GM19397 (cell line): ENCODE results near the gene ALOX15.
"Not testable (repeated sequence)": the region's sequence is repeated elsewhere in the genome, so short reads cannot be mapped to it uniquely, and the experiment has no call there.

Experiments
- ATAC-seq: cut with Tn5 transposase; IDR thresholded peaks from one replicate; pipeline ENCODE4 v1.9.1; 2021; ENCODE audit warnings: mild to moderate bottlenecking, moderate library complexity; ENCODE audit not compliant: unreplicated experiment

ALOX15 gene, protein sequence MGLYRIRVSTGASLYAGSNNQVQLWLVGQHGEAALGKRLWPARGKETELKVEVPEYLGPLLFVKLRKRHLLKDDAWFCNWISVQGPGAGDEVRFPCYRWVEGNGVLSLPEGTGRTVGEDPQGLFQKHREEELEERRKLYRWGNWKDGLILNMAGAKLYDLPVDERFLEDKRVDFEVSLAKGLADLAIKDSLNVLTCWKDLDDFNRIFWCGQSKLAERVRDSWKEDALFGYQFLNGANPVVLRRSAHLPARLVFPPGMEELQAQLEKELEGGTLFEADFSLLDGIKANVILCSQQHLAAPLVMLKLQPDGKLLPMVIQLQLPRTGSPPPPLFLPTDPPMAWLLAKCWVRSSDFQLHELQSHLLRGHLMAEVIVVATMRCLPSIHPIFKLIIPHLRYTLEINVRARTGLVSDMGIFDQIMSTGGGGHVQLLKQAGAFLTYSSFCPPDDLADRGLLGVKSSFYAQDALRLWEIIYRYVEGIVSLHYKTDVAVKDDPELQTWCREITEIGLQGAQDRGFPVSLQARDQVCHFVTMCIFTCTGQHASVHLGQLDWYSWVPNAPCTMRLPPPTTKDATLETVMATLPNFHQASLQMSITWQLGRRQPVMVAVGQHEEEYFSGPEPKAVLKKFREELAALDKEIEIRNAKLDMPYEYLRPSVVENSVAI

DNA sequence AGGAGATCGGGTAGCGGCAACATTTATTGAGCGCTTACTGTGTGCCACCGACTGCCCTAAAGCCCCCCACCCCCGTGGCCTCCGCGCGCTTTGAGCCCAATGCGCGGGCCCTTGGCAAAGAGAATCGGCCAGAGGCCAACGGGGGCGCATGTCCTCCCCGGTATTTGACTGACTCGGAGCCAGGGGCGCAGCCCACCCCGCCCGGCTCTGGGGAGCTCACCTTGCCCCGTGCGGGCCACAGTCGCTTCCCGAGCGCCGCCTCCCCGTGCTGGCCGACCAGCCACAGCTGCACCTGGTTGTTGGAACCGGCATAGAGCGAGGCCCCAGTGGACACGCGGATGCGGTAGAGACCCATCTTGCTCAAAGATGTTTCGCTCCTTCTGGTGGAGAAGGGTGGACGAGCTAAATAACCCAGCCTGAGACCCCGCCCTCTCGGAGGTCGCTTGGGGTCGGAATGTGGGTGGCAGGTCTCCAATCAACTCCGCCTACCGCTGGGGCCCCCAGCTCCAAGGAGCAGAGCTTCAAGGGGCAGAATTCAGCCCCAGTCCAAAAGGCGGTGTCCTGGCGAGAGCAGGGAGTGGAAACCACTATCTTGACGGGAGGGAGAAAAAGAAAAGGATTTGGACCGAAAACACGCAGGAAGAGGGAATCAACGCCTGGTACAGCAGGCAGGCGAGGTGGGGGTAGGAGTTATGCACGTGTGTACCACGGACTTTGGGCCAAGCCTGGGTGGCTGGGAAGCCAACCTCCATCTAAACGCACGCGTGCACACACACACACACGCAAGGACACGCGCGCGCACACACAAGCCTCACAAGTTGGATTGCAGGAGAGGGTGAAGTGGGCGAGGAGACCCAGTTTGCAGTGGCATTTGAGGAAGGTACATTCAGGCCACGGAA is at the start of gene ALOX15:
TSS of gene ALOX15 (minus strand) at position 382 of the 899 bp plus-strand sequence. CDS start at position 355, 27 bp downstream.
- no peak for ATAC-seq

DNA sequence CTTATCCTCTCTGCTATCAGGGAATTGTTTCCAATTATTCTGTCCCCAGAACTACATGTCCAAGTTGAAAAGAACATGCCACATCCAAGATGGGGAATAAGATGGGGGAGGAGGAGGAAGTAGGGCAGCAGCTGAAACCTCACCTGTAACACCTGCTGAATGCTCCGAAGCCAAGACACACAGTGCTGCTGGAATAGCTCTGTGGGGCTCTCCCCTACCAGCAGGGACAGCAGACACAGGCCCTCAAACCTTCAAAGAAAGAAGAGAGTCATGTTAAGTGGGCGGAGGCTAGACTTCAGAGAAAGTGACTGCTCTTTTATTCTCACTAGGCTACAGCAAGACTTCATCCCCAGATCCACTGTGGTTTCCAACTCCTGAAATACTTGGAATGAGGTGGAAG is 49.3 kb upstream of the ALOX15 start:
- ATAC-seq, result no peak

DNA sequence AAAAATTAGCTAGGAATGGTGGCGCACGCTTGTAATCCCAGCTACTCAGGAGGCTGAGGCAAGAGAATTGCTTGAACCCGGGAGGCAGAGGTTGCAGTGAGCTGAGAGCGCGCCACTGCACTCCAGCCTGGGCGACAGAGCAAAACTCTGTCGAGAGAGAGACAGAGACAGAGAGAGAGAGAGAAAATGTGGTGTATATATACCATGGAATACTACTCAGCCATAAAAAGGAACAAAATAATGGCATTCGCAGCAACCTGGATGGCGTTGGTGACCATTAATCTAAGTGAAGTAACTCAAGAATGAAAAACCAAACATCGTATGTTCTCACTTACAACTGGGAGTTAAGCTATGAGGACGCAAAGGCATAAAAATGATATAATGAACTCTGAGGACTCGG is 48.4 kb upstream of the ALOX15 start:
- not testable (repeated sequence) for ATAC-seq

DNA sequence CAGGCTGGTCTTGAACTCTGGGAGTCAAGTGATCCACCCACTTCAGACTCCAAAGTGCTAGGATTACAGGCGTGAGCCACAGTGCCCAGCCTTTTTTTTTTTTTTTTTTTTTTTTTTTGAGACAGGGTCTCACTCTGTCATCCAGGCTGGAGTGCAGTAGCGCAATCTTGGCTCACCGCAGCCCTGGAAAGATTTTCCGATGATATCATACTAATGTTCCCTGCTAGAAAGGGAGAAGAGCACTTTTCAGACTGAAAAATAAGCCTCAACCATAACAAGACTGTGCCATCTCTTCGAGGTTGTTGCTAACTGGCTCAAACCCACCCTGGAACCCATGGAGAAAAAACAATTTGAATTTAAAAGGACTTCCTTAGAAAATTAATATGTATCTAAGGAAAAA is 42.3 kb upstream of the ALOX15 start:
- ATAC-seq, result not testable (repeated sequence)

DNA sequence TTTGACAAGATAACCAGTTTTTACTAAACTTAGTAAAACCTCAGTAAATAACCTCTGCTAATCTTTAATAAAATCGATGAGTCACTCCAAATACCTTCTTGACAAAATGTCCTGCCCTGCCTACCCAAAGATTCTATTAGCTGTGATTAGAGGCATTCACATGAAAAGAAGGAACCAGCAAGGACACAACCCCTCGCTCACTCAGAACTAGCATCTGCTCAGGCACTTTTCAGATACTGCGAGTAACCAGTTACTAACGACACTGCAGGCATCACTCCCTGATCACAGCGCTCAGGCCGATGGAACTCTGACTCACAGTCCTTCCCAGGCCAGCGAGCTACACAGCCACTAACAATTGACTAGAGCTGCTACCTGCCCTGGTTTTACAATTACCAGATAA is 38.2 kb upstream of the ALOX15 start:
- ATAC-seq, result no peak

DNA sequence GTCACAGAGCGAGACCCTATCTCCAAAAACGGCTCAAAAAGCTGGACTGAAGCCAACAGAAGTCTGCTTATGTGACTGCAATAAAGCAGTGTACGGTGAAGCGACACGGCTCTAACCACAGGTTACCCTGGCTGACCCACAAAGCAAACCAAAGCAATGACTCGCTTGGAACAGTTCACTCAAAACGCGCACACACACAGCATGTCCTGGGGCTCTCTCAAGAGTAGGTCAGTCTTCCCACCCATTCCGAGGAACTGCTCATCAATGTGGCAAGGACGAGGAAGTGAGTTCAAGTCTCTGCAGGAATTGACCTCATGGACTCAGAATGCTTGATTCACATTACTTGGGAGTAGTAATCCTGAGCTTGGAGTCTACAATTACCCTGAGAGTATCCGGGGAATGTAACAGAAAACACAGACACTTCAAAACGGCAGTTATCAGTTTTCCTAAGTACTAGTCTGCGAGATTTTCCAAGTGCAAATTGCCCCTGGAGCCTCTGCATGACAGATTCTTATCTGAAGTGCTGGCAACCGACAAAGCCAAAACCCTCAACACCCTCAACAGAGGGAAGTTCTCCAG is 37.1 kb upstream of the ALOX15 start:
- ATAC-seq, result no peak

DNA sequence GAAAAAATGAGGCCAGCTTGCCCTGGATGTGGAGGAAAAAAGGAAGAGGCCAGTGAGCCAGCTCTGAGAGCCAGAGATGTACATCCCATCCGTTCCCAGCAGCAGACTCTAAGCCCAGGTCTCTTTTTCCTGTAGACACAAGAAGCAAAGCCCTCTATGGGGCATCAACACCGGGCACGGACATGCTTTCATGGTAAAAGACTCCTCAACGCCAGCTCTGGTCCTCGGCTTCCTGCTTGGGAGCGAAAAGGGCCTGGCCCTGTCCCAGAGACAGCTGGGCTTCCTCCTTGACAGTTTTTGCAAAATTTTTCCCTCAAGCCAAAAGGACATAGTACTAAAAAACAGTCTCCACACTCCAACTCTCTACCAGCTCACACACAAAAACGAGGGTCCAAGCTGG is 35.3 kb upstream of the ALOX15 start:
- no peak for ATAC-seq

DNA sequence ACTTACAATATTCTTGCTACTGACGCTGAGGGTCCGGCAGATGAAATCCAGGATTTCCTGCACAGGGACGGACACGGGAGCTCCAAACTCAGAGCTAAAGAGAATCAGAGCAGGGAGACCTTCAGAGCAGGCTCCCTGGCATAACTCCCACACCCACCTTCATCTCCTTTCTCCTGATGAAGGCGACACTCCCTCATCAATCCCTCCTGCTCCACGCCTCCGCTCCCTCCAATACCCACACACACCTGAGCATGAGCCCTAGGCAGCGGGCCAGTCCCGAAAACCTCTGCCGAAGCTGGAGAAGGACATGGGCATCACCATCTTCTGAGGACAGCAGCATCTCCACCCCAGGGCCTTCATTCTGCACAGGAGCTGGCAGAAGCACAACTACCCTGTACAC is 34.3 kb upstream of the ALOX15 start:
- ATAC-seq, result no peak

DNA sequence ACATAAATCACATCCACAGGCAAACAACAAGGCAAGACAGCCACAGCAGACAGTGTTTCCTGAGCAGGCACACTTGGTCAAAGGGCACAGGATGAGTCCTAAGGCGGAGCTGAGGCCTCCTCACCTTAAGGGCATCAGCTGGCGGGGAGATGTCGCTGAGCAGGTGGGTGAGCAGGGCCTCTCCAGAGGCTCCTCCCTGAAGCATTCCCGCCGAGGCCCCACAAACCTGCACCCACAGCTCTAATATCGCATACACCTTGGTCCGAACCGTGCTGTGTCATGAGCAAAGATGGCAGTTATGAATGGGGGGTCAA is 33.2 kb upstream of the ALOX15 start:
- no peak for ATAC-seq

DNA sequence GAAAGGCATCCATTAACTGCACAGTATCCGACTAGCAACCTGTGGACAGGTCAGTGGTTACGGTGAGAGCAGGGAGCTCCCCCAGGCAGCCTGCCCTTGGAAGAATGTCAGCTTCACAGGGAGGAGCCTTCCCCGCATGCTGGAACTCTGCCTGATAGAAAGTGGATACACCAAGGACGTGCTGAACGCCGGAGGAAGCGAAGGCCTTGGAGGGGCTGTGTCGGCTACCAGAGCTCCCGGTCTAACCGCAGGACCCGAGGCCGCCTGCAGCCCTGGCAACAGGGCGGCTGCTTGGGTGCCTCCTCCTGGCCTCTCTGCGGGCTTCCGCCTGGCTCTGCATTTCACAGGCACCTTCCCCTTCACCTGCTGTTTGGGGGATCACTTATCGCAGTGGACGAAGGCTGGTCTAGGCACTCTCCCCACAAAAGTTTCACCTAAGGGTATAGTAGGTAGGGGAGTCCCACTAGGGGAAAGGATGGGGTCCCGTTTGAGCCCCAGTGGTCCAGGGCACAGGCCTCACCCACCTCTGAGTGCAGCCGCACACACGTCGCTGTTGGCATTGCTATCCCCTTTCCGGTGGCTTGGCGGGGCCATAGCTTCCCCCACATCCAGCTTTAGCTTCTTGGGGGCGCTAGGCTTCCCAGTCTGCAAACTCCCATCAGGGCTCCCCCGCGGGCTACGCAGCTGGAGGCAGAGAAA is 32.7 kb upstream of the ALOX15 start:
- ATAC-seq, result no peak

DNA sequence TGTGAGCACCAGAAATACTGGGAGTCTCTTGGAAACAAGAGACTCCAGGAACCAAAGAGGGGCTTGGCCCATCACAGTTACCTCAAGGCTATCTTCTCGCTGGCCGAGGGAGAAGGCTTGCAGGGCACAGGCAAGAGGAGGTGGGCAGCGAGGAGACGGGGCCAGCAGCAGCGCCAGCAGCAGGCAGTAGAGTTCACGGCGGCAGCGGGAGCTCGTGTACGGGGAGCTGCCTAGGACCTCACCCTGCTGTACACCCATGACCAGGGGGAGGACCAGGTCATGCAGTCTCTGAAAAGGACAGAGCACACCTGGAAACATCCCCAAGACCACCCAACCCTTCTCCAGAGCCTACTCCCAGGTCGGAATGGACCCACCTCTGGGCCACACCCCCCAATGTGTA is 31.7 kb upstream of the ALOX15 start:
- ATAC-seq, result no peak

DNA sequence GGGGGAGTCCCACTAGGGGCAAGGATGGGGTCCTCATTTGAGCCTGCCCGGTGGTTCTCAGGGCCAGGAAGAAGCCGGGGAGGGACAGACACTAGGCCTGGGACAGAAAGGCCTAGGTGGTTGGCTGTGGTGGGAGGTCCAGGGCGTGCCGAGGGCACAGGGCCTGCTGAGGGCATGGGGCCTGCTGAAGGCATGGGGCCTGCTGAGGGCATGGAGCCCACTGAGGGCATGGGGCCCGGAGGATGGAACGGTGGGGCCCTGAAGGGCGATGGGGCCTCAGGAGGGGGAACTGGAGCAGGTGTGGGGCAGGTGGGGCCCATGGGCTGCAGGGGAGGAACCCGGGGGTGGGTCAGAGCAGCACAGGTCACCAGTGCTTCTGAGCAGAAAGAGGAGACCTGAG is 31.3 kb upstream of the ALOX15 start:
- no peak for ATAC-seq

DNA sequence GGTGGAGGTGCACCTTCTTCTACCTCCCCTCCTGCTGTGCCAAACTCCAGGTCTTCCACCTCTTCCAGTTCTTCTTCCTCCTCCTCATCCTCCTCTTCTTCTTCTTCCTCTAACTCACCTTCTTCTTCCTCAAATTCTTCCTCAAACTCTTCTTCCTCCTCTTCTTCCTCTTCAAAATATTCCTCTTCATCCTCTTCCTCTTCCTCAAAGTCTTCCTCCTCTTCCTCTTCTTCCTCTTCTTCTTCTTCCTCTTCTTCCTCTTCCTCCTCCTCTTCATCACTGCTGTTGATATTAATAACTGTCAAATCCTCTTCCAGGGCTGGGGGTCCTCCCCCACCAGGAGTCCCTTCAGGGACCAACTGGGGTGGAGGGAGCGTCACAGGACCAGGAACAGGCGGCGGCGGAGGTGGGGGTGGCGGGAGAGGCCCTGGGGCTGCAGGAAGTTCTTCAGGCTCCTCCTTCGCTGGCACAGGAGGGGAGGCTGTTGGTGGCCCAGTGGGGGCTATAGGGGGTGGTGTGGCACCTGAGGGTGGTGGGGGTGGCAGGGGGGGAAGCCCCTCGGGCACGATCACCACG is 30.7 kb upstream of the ALOX15 start:
- ATAC-seq, result no peak

DNA sequence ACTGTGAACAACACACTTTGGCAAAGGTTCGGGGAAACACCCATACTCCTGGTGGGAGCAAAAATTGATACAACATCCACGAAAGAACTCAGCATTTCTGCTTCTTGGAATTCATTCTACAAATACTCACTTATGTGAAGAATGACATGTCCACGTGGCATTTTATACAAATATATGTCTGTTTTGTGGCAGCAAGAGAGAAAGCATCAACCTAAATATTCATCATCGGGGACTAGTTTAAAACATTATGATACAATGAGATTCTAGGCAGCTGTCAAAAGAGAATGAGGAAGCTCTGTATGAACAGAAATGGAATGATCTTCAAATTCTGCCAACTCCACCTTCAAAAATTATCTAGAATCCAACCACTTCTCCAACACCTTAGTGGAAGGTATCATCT is 25.7 kb upstream of the ALOX15 start:
- ATAC-seq, result no peak

DNA sequence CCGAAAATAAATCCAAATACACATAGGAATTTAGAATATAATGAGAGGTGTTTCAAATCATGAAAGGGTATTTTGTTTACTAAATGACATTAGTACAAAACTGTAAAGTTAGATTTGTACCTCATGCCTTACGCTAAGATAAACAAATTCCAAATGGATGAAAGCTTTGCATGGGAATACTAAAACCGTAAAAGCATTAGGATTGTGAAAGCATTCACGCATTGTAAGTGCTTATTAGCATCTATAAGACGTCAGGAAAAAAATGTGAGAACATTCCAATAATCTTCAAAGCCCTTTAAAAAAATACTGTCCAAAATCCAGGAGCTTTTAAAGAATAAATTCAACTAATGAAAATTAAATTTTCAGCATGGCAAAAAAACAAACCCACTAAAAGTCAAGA is 24.8 kb upstream of the ALOX15 start:
- ATAC-seq, result no peak

DNA sequence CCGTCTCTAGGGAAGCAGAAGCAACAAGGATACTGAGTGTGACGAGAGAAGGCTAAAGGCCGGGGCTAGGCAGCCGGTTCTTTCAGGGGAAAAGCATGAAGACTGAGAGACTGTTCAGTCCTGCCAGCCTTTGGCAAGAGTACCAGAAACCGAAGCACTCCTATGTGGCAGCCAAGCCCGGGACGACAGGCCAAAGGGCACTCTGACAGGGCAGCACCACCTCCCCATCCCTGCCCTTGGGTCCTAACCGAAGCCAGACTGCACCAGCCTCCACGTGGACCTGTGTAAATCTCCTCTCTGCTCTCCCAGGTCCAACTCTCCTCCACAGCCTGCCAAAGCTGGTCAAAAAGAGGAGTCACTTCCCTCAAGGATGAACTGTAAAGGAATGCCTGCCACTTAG is 23.5 kb upstream of the ALOX15 start:
- no peak for ATAC-seq

DNA sequence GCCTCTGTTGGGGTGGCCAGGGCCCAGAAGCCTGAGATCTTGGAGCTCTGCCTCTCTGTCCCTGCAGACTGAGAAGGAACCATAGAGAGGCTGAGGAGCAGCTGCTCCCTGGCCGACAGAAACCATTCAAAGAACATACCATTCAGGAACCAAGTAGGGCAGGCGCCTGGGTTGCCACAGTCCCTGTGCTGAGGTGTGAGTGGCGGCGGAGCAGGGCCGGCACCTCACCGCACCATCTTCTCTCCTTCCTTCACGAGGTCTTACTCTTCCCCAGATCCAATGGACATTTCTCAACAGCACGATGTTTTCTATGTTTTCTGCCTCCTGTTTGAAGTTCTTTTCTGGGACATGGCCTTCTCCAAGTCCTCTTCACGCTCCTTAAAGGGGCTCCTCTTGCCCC is 22.8 kb upstream of the ALOX15 start:
- ATAC-seq, result no peak

DNA sequence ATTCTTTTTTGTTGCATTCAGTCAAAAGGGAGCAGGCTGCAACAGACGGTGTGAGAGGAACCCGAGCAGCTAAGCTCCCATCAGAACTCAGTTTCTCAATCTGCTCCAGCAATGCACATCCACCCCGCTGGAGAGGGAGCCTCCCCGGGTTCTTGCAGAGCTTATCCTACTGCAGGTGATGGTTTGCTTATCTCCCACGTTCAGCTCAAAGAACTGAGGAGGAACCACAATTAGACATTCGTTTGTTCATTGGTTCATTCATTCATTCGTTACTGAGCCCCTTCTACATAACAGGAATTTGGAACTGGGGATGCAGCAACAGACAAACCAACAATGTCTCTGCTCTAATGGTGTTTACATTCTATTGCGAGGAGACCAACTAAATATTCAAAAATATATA is 22.2 kb upstream of the ALOX15 start:
- ATAC-seq, result no peak

DNA sequence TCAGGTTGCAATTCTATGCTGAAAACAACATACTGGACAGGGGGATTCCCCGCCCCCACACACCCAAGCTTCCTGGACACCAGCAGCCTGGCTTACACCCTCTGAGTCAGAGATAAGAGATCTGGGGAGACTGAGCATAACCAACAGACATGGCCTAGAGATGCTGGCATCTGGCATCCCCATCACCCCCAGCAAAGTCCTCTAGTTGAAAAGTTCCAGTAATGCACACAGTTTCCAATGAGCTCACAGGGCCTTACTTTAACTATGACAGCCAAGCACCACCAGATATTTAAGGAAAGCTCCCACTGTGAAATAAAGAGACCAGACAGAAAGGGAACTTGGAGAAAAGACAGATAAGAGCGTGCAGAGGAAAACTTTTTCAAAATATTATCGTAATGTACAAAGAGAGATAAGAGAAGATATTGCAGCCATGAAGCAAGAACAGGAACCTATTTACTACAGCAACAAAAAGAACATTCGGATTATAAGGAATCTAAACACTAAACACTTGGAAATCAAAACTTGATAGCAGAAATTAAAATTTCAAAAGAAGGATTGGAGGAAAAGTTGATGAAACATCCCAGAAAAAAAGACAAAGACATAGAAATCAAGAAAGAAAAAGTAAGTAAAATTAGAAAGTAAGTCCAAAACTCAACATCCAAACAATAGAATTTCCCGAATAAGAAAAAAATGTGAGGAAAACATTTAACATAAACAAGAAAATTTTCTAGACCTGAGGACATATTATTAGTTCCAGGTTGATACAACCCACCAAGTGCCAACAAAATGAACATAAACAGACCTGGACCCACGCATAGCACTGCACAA is 17.2 kb upstream of the ALOX15 start:
- no peak for ATAC-seq

DNA sequence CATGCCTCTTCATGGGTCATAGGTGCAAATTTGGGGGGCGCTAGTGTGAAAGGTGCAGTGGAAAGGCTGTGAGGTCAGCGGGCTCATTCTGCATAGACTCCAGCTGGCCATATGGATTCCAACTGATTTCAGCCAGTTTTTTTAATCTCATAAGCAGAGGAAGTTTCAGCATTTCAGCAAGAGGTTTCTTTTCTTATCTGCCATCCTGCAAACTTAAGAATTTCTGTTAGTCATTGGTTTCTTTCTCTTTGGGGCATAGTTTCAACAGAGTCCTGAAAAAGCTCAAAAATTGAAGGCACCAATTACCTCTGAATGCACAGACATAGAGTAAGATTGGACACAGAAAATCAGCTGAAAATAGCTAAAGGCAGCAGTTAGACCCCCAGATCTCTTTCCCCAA is 16.2 kb upstream of the ALOX15 start:
- ATAC-seq, result no peak
